ENCODE measurements around the gene HMCN2.

- TF ChIP-seq EZH2 (IDR thresholded peaks at IDR 0.05; ENCODE audit: borderline replicate concordance), result no peak
- TF ChIP-seq CTCF (IDR thresholded peaks at IDR 0.05; ENCODE audit: poor library complexity), result no peak
These were observed 213.4 kb downstream of the HMCN2 start for GRCh38 chr9:130478736-130479575.

Data from hepatocyte (in vitro differentiated cells).